ENCODE results near the gene CHMP3. TPM values are rescaled to one million over a fixed set of nuclear protein-coding genes. Genes with fewer than 3 reads are reported as not detected.

CHMP3 gene
- total RNA-seq, 2 donors from 2014 or later: 20.5 to 29.3 TPM

GRCh38 chr2:86584151-86584913 lies 21.1 kb upstream of the CHMP3 start:
- Mint-ChIP-seq H3K4me1 (no peaks in the 10 kb centered on the region), H3K36me3 (ENCODE audit: low read depth) (no peaks in the 10 kb centered on the region), H3K9me3 (peaks cover 3% of the 10 kb centered on the region), H3K27ac (no peak overlapping the region), H3K27me3 (ENCODE audit: insufficient read depth) (peaks cover 9% of the 10 kb centered on the region), H3K4me3 (no peak overlapping the region)
- Histone ChIP-seq H3K27ac (ENCODE audit: low read depth, low read length) (no peak overlapping the region), H3K4me1 (ENCODE audit: control insufficient read depth, insufficient read depth, low read length) (no peaks in the 10 kb centered on the region), H3K4me3 (ENCODE audit: low read length) (no peak overlapping the region), H3K9ac (ENCODE audit: extremely low read depth, low read length, poor library complexity, severe bottlenecking) (no peak overlapping the region), H3K27me3 (ENCODE audit: control insufficient read depth, insufficient read depth, low read length, poor library complexity, severe bottlenecking) (peaks cover 16% of the 10 kb centered on the region), H3K9me3 (ENCODE audit: control insufficient read depth, low read length) (no peaks in the 10 kb centered on the region), H3K36me3 (ENCODE audit: control insufficient read depth, insufficient read depth, low read length) (no peaks in the 10 kb centered on the region)
- DNase-seq: no peak
- TF ChIP-seq CTCF (conservative IDR thresholded peaks at IDR 0.05): no peak
- 84 to 100% methylated on average over 1 of the region's 2 CpGs for WGBS, 2 experiments (ENCODE audit: insufficient coverage in 1 of 2, insufficient read length in 1 of 2)

- Mint-ChIP-seq H3K4me1 (no peaks in the 10 kb centered on the region), H3K4me3 (no peak overlapping the region), H3K36me3 (ENCODE audit: low read depth) (no peaks in the 10 kb centered on the region), H3K27ac (no peak overlapping the region), H3K9me3 (no peaks in the 10 kb centered on the region), H3K27me3 (ENCODE audit: insufficient read depth) (peaks cover 7% of the 10 kb centered on the region)
- Histone ChIP-seq H3K36me3 (ENCODE audit: control insufficient read depth, insufficient read depth, low read length) (no peaks in the 10 kb centered on the region), H3K27me3 (ENCODE audit: control insufficient read depth, insufficient read depth, low read length, poor library complexity, severe bottlenecking) (peaks cover 8% of the 10 kb centered on the region), H3K4me1 (ENCODE audit: control insufficient read depth, insufficient read depth, low read length) (no peaks in the 10 kb centered on the region), H3K9ac (ENCODE audit: extremely low read depth, low read length, poor library complexity, severe bottlenecking) (no peak overlapping the region), H3K9me3 (ENCODE audit: control insufficient read depth, low read length) (peaks cover 6% of the 10 kb centered on the region), H3K27ac (ENCODE audit: low read depth, low read length) (no peak overlapping the region), H3K4me3 (ENCODE audit: low read length) (no peak overlapping the region)
- no peak for DNase-seq
- TF ChIP-seq CTCF (conservative IDR thresholded peaks at IDR 0.05): no peak
These were observed 17.3 kb upstream of the CHMP3 start for GRCh38 chr2:86580560-86580959.

- H3K27me3 Mint-ChIP-seq (ENCODE audit: insufficient read depth): peaks cover 7% of the 10 kb centered on the region
These were observed 14.7 kb upstream of the CHMP3 start for GRCh38 chr2:86577817-86578456.

More at GRCh38 chr2:86577817-86578456, 14.7 kb upstream of the CHMP3 start:
- no peak overlapping the region for H3K9ac ChIP-seq (ENCODE audit: extremely low read depth, low read length, poor library complexity, severe bottlenecking)
- WGBS, 2 experiments (ENCODE audit: insufficient coverage in 1 of 2, insufficient read length in 1 of 2): 60 to 79% methylated on average over 1 of the region's 2 CpGs
- H3K27ac ChIP-seq (ENCODE audit: low read depth, low read length): no peak overlapping the region
- no peaks in the 10 kb centered on the region for H3K4me1 ChIP-seq (ENCODE audit: control insufficient read depth, insufficient read depth, low read length)
- no peak overlapping the region for H3K4me3 Mint-ChIP-seq
- no peak overlapping the region for H3K4me3 ChIP-seq (ENCODE audit: low read length)
- H3K4me1 Mint-ChIP-seq: no peaks in the 10 kb centered on the region
- TF ChIP-seq CTCF (conservative IDR thresholded peaks at IDR 0.05): no peak
- H3K27ac Mint-ChIP-seq: no peak overlapping the region
- H3K36me3 ChIP-seq (ENCODE audit: control insufficient read depth, insufficient read depth, low read length): no peaks in the 10 kb centered on the region
- DNase-seq: no peak
- no peaks in the 10 kb centered on the region for H3K36me3 Mint-ChIP-seq (ENCODE audit: low read depth)
- H3K27me3 ChIP-seq (ENCODE audit: control insufficient read depth, insufficient read depth, low read length, poor library complexity, severe bottlenecking): no peaks in the 10 kb centered on the region
- H3K9me3 Mint-ChIP-seq: no peaks in the 10 kb centered on the region
- peaks cover 6% of the 10 kb centered on the region for H3K9me3 ChIP-seq (ENCODE audit: control insufficient read depth, low read length)

Data from endodermal cell (in vitro differentiated cells).